Endothelial cell of umbilical vein (primary cell): ENCODE data around the gene LIME1. TPM values are rescaled to one million over a fixed set of nuclear protein-coding genes. Genes with fewer than 3 reads are reported as not detected.

Source experiments
- BruUV-seq: library from RNA; stranded (reverse); fragments of 400-500 nt; replicated peaks from 2 replicates; lab custom pipeline; 2021; lab: Mats Ljungman, UMichigan
- CTCF ChIA-PET: fragments of 300-600, 350-600 bp; sonication (Branson Sonifier 250); formaldehyde crosslinking; loops from one replicate; lab custom pipeline; 2021; ENCODE audit warnings: antibody characterized with exemption, inconsistent platforms; lab: Charles Lee
- POLR2A ChIA-PET: fragments of 300-600, 350-600 bp; sonication (Branson Sonifier 250); formaldehyde crosslinking; loops from one replicate; lab custom pipeline; 2021; ENCODE audit warnings: antibody characterized with exemption, inconsistent platforms; lab: Charles Lee
- DNase-seq: peaks from one replicate; pipeline ENCODE4 v3.0.0-alpha.2; 2011; ENCODE audit warnings: low read depth, low spot score
- FAIRE-seq: peaks from 2 replicates; lab custom pipeline; 2011; peaks lifted over from hg19 to GRCh38; lab: Jason Lieb, UNC
- H2AFZ ChIP-seq: 2 replicates; pipeline ENCODE4 v1.6.0; 2012; ENCODE audit warnings: low read depth, low read length, control low read depth, inconsistent platforms
- H3K27ac ChIP-seq: 2 replicates; pipeline ENCODE4 v1.5.1; 2011; ENCODE audit warnings: low read depth, mild to moderate bottlenecking, control low read depth, low read length, moderate library complexity; ENCODE audit not compliant: insufficient read depth
- H3K27me3 ChIP-seq, 2 experiments: 2 replicates each; pipeline versions ENCODE4 v1.6.0 to v1.6.1; 2011; ENCODE audit warnings: low read length in 2 of 2, mixed read lengths in 1 of 2; ENCODE audit not compliant: control insufficient read depth in 2 of 2, insufficient read depth in 2 of 2
- H3K36me3 ChIP-seq, 2 experiments: 2 replicates in 1 of 2; 3 replicates in 1 of 2; pipeline ENCODE4 v1.5.1; 2011; ENCODE audit warnings: low read length in 2 of 2, mild to moderate bottlenecking in 1 of 2, moderate library complexity in 1 of 2; ENCODE audit not compliant: control insufficient read depth in 2 of 2, insufficient read depth in 2 of 2; ENCODE audit errors: extremely low read depth in 1 of 2
- H3K4me1 ChIP-seq: 3 replicates; pipeline ENCODE4 v1.5.1; 2011; ENCODE audit warnings: mild to moderate bottlenecking, low read length; ENCODE audit not compliant: control insufficient read depth, insufficient read depth; ENCODE audit errors: extremely low read depth
- H3K4me2 ChIP-seq: 2 replicates; pipeline ENCODE4 v1.6.1; 2011; ENCODE audit warnings: low read length, control low read depth, mixed read lengths; ENCODE audit not compliant: insufficient read depth
- H3K4me3 ChIP-seq, 3 experiments: fragments of 200-600 bp in 1 of 3; sonication (generic), shearing (Covaris generic) in 1 of 3; replicated peaks in 1 of 3; 2 replicates each; pipeline ENCODE4 v1.5.1; 2011 to 2016; ENCODE audit warnings: control low read depth in 3 of 3, low read length in 3 of 3, mild to moderate bottlenecking in 2 of 3, inconsistent platforms in 1 of 3, low read depth in 1 of 3, moderate library complexity in 1 of 3; ENCODE audit not compliant: insufficient read depth in 1 of 3
- H3K79me2 ChIP-seq: 2 replicates; pipeline ENCODE4 v1.6.0; 2012; ENCODE audit warnings: low read length, inconsistent platforms; ENCODE audit not compliant: control insufficient read depth, insufficient read depth
- H3K9ac ChIP-seq: replicated peaks from 2 replicates; pipeline ENCODE3; 2011; ENCODE audit warnings: low read length, control low read depth; ENCODE audit not compliant: insufficient read depth; ENCODE audit errors: extremely low read depth
- H3K9me1 ChIP-seq: replicated peaks from 3 replicates; pipeline ENCODE4 v1.6.0; 2011; ENCODE audit warnings: mild to moderate bottlenecking, low read length; ENCODE audit not compliant: control insufficient read depth, insufficient read depth; ENCODE audit errors: extremely low read depth
- H3K9me3 ChIP-seq: replicated peaks from 2 replicates; pipeline ENCODE4 v1.5.1; 2012; ENCODE audit warnings: low read length, inconsistent platforms; ENCODE audit not compliant: control insufficient read depth, insufficient read depth
- H4K20me1 ChIP-seq: replicated peaks from 2 replicates; pipeline ENCODE3; 2011; ENCODE audit warnings: mild to moderate bottlenecking, low read length; ENCODE audit not compliant: control insufficient read depth, insufficient read depth; ENCODE audit errors: extremely low read depth
- CTCF ChIP-seq, 2 donors: IDR thresholded peaks; 1 replicate in 1 of 2; 2 replicates in 1 of 2; pipeline ENCODE4 v1.5.1; 2011; ENCODE audit warnings: low read length in 2 of 2, mild to moderate bottlenecking in 2 of 2, moderate library complexity in 2 of 2, control low read depth in 1 of 2, inconsistent platforms in 1 of 2, low read depth in 1 of 2; ENCODE audit not compliant: insufficient read depth in 1 of 2; ENCODE audit errors: extremely low read depth in 1 of 2
- EZH2 ChIP-seq: IDR thresholded peaks from 2 replicates; pipeline ENCODE4 v1.6.1; 2012; ENCODE audit warnings: borderline replicate concordance, low read depth, mild to moderate bottlenecking, moderate library complexity, low read length, inconsistent platforms; ENCODE audit not compliant: severe bottlenecking
- GATA2 ChIP-seq: IDR thresholded peaks from 2 replicates; pipeline ENCODE4 v1.7.0; 2011; ENCODE audit warnings: low read depth, mild to moderate bottlenecking, moderate library complexity, mixed read lengths, low read length; ENCODE audit not compliant: insufficient read length, insufficient read depth
- JUN ChIP-seq: IDR thresholded peaks from 2 replicates; pipeline ENCODE4 v1.6.1; 2011; ENCODE audit warnings: borderline replicate concordance, low read depth; ENCODE audit not compliant: insufficient read length, insufficient read depth
- POLR2A ChIP-seq: IDR thresholded peaks from 2 replicates; pipeline ENCODE4 v1.6.1; 2012; ENCODE audit warnings: low read depth, mild to moderate bottlenecking, control low read depth, low read length
- POLR2AphosphoS5 ChIP-seq: IDR thresholded peaks from 2 replicates; pipeline ENCODE4 v1.6.1; 2012; ENCODE audit warnings: low read depth, mild to moderate bottlenecking, control low read depth, low read length, moderate library complexity; ENCODE audit not compliant: insufficient read depth
- dilution Hi-C: fragments of 300-500 bp; cut with MboI; formaldehyde crosslinking; loops from one replicate; pipeline ENCODE4 v1.15.0; 2019; ENCODE audit warnings: low sequenced_read_pairs; ENCODE audit not compliant: extremely low pct_ligation_motif_present
- intact Hi-C: fragments of 100-400 bp; cut with micrococcal nuclease; formaldehyde crosslinking; loops from one replicate; pipeline ENCODE4 v1.10.0; 2022
- polyA plus RNA-seq, 4 experiments: library from polyadenylated mRNA; depleted of rRNA in 3 of 4; stranded (reverse) in 3 of 4; unstranded in 1 of 4; fragments of >200 nt; gene quantifications; 2 replicates each; pipeline versions ENCODE4 v1.2.1 to v1.2.3, GENCODE V29; 2011 to 2012; ENCODE audit warnings: missing spikeins in 1 of 4
- small RNA-seq: library from RNA; depleted of rRNA; stranded (forward); fragments of <200 nt; gene quantifications from one replicate; pipeline ENCODE3, GENCODE V24; 2012; ENCODE audit warnings: low replicate concordance, low read depth; ENCODE audit not compliant: insufficient read depth, insufficient read length
- total RNA-seq: library from RNA; stranded (reverse); gene quantifications from 2 replicates; pipeline ENCODE4 v1.2.3, GENCODE V29; 2021

The LIME1 gene
- total and polyA plus RNA-seq, 2 donors (not counting 3 experiments of a cell fraction or from before 2014, with no cell fraction given): 10.7 to 12.2 TPM

- no peaks in the 10 kb centered on the region for H3K79me2 ChIP-seq
- DNase-seq (no peak), FAIRE-seq (no peak)
- H3K9me1 ChIP-seq: no peaks in the 10 kb centered on the region
- no peak overlapping the region for H2AFZ ChIP-seq
- H3K4me1 ChIP-seq: no peaks in the 10 kb centered on the region
- ChIA-PET CTCF (interaction anchor here (1.2 kb wide), 1 partner anchor 77 kb away, joined by 3 read pairs; no protein-coding TSS in a partner anchor), POLR2A (no interaction called here)
- dilution Hi-C loops (no loop called here), intact Hi-C loops (loop anchor here (2.0 kb wide), 1 partner anchor 185 kb away; no protein-coding TSS in a partner anchor)
- no peak overlapping the region for H3K9ac ChIP-seq
- no peak overlapping the region for H3K4me2 ChIP-seq
- no peak overlapping the region for H3K27ac ChIP-seq
- H3K36me3 ChIP-seq: no peaks in the 10 kb centered on the region
- no peak overlapping the region for H3K4me3 ChIP-seq
- TF ChIP-seq GATA2: no peak
- no peak for TF ChIP-seq POLR2AphosphoS5
- no peak for TF ChIP-seq CTCF (IDR thresholded peaks at IDR 0.05; ENCODE audit: extremely low read depth in 1 of 2, insufficient read depth in 1 of 2, low read depth in 1 of 2, low read length in 2 of 2)
- no peak for TF ChIP-seq EZH2
- TF ChIP-seq JUN: no peak
- TF ChIP-seq POLR2A: no peak
- no peaks in the 10 kb centered on the region for H3K27me3 ChIP-seq
- BruUV-seq: no TSS peak
- H3K9me3 ChIP-seq: no peaks in the 10 kb centered on the region
- no peaks in the 10 kb centered on the region for H4K20me1 ChIP-seq
Measured at GRCh38 chr20:63787749-63788148, 51.3 kb downstream of the LIME1 start.

Small RNA genes lying within 50 kb of the gene (small RNA-seq; reads per million reads assigned to genes)
- gene LIME1 (not detected), gene TNFRSF6B (not detected)

Other genes with a start within 250 kb of the LIME1 start
- 2.9 and 3.4 TPM in 2 replicates for gene EEF1A2, start 237.6 kb upstream of the LIME1 start, total RNA-seq
- gene EEF1A2, start 237.6 kb upstream of the LIME1 start, polyA plus RNA-seq: 2.7 and 2.9 TPM in 2 replicates
- 219 and 233 TPM in 2 replicates for gene PPDPF, start 215.9 kb upstream of the LIME1 start, total RNA-seq
- 52.2 and 58.9 TPM in 2 replicates for gene PPDPF, start 215.9 kb upstream of the LIME1 start, polyA plus RNA-seq
- gene PTK6, start 199.3 kb upstream of the LIME1 start, total RNA-seq: 0.18 TPM in 1 of 2 replicates, not detected in the other
- gene PTK6, start 199.3 kb upstream of the LIME1 start, polyA plus RNA-seq: 0.05 TPM in 1 of 2 replicates, not detected in the other
- gene SRMS, start 188.9 kb upstream of the LIME1 start, total RNA-seq: not detected in 2 replicates
- gene SRMS, start 188.9 kb upstream of the LIME1 start, polyA plus RNA-seq: not detected in 2 replicates
- gene FNDC11, start 182.5 kb upstream of the LIME1 start, total RNA-seq: 0.51 and 0.71 TPM in 2 replicates
- 1.9 and 3.4 TPM in 2 replicates for gene FNDC11, start 182.5 kb upstream of the LIME1 start, polyA plus RNA-seq
- 29.2 and 33.2 TPM in 2 replicates for gene HELZ2, start 162.4 kb upstream of the LIME1 start, total RNA-seq
- 10.6 and 16.2 TPM in 2 replicates for gene HELZ2, start 162.4 kb upstream of the LIME1 start, polyA plus RNA-seq
- 12.1 and 14.1 TPM in 2 replicates for gene GMEB2, start 109.6 kb upstream of the LIME1 start, total RNA-seq
- 12.7 and 13.4 TPM in 2 replicates for gene GMEB2, start 109.6 kb upstream of the LIME1 start, polyA plus RNA-seq
- gene STMN3, start 83.2 kb upstream of the LIME1 start, total RNA-seq: 1.7 and 1.8 TPM in 2 replicates
- gene STMN3, start 83.2 kb upstream of the LIME1 start, polyA plus RNA-seq: 4.7 and 8.4 TPM in 2 replicates
- gene RTEL1, start 78.4 kb upstream of the LIME1 start, total RNA-seq: 38.6 and 44.9 TPM in 2 replicates
- gene RTEL1, start 78.4 kb upstream of the LIME1 start, polyA plus RNA-seq: 17.0 and 20.6 TPM in 2 replicates
- gene TNFRSF6B, start 40.0 kb upstream of the LIME1 start, total RNA-seq: 0.69 TPM in 1 of 2 replicates, not detected in the other
- gene TNFRSF6B, start 40.0 kb upstream of the LIME1 start, polyA plus RNA-seq: 11.3 and 20.6 TPM in 2 replicates
- gene ARFRP1, start 28.7 kb upstream of the LIME1 start, total RNA-seq: 51.6 and 56.3 TPM in 2 replicates
- gene ARFRP1, start 28.7 kb upstream of the LIME1 start, polyA plus RNA-seq: 37.0 and 48.7 TPM in 2 replicates
- 29.3 and 31.7 TPM in 2 replicates for gene ZGPAT, start 28.6 kb upstream of the LIME1 start, total RNA-seq
- 23.1 and 24.4 TPM in 2 replicates for gene ZGPAT, start 28.6 kb upstream of the LIME1 start, polyA plus RNA-seq
- 69.3 and 69.4 TPM in 2 replicates for gene SLC2A4RG, start 3.1 kb downstream of the LIME1 start, total RNA-seq
- 41.7 and 66.5 TPM in 2 replicates for gene SLC2A4RG, start 3.1 kb downstream of the LIME1 start, polyA plus RNA-seq
- 4.3 and 7.1 TPM in 2 replicates for gene ZBTB46, start 94.6 kb downstream of the LIME1 start, total RNA-seq
- gene ZBTB46, start 94.6 kb downstream of the LIME1 start, polyA plus RNA-seq: 1.3 TPM in 2 replicates
- gene ABHD16B, start 124.8 kb downstream of the LIME1 start, total RNA-seq: not detected in 2 replicates
- gene ABHD16B, start 124.8 kb downstream of the LIME1 start, polyA plus RNA-seq: not detected in 2 replicates
- gene TPD52L2, start 128.6 kb downstream of the LIME1 start, total RNA-seq: 114 and 123 TPM in 2 replicates
- gene TPD52L2, start 128.6 kb downstream of the LIME1 start, polyA plus RNA-seq: 142 and 151 TPM in 2 replicates
- gene DNAJC5, start 158.5 kb downstream of the LIME1 start, total RNA-seq: 58.7 and 60.3 TPM in 2 replicates
- 40.1 and 44.7 TPM in 2 replicates for gene DNAJC5, start 158.5 kb downstream of the LIME1 start, polyA plus RNA-seq
- gene UCKL1, start 219.8 kb downstream of the LIME1 start, total RNA-seq: 51.1 TPM in 2 replicates
- 78.8 and 113 TPM in 2 replicates for gene UCKL1, start 219.8 kb downstream of the LIME1 start, polyA plus RNA-seq
- gene ZNF512B, start 233.3 kb downstream of the LIME1 start, total RNA-seq: 25.9 and 30.0 TPM in 2 replicates
- gene ZNF512B, start 233.3 kb downstream of the LIME1 start, polyA plus RNA-seq: 8.7 and 10.0 TPM in 2 replicates
- 4.7 and 5.7 TPM in 2 replicates for gene SAMD10, start 243.0 kb downstream of the LIME1 start, total RNA-seq
- gene SAMD10, start 243.0 kb downstream of the LIME1 start, polyA plus RNA-seq: 5.3 and 6.9 TPM in 2 replicates
- 64.2 and 67.4 TPM in 2 replicates for gene PRPF6, start 244.5 kb downstream of the LIME1 start, total RNA-seq
- 27.1 and 35.3 TPM in 2 replicates for gene PRPF6, start 244.5 kb downstream of the LIME1 start, polyA plus RNA-seq